Measurements from ENCODE around the gene TMPRSS11A. TPM values are rescaled to one million over a fixed set of nuclear protein-coding genes. Genes with fewer than 3 reads are reported as not detected.

TMPRSS11A gene
- total RNA-seq, 1 donor from 2014 or later, result not detected

- no peaks in the 10 kb centered on the region for H3K9me3 Mint-ChIP-seq
- no peaks in the 10 kb centered on the region for H3K9me3 ChIP-seq (ENCODE audit: low read depth)
- no peaks in the 10 kb centered on the region for H3K36me3 Mint-ChIP-seq
Observed at GRCh38 chr4:67897686-67898085, 65.6 kb downstream of the TMPRSS11A start.

DNA sequence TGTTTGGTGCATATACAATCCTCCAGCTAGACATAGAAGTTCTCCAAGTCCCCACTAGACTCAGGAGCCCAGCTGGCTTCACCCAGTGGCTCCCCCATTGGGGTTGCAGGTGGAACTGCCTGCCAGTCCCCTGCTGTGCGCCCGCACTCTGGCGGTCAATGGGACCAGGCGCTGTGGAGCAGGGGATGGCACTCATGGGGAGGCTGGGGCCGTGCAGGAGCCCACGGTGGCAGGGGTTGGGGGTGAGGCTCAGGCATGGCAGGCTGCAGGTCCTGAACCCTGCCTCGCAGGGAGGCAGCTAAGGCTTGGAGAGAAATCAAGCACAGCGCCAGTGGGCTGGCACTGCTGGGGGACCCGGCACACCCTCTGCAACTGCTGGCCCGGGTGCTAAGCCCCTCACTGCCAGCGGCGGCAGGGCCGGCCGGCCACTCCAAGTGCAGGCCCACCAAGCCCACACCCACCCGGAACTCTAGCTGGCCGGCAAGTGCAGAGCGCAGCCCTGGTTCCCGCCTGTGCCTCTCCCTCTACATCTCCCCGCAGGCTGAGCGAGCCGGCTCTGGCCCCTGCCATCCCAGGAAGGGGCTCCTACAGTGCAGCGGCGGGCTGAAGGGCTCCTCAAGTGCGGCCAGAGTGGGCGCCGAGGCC, 66.8 kb downstream of the TMPRSS11A start:
- DNase-seq (ENCODE audit: low spot score), result no peak
- H3K4me3 Mint-ChIP-seq, result no peak overlapping the region
- Histone ChIP-seq H3K36me3 (no peaks in the 10 kb centered on the region), H3K4me2 (no peak overlapping the region), H3K27ac (no peak overlapping the region), H3F3A (ENCODE audit: low read depth) (no peaks in the 10 kb centered on the region), H3K79me2 (ENCODE audit: low read depth) (no peaks in the 10 kb centered on the region), H2AFZ (replicated peaks) (no peak overlapping the region), H3K27me3 (no peaks in the 10 kb centered on the region), H3K4me3 (no peak overlapping the region), H3K9me3 (ENCODE audit: low read depth) (no peaks in the 10 kb centered on the region), H3K9ac (no peak overlapping the region), H4K20me1 (ENCODE audit: low read depth) (no peaks in the 10 kb centered on the region), H3K4me1 (no peaks in the 10 kb centered on the region)
- no peaks in the 10 kb centered on the region for H3K9me3 Mint-ChIP-seq
- H3K27me3 Mint-ChIP-seq (ENCODE audit: insufficient read depth, low read depth), result peaks cover 5% of the 10 kb centered on the region
- no peaks in the 10 kb centered on the region for H3K36me3 Mint-ChIP-seq
- H3K27ac Mint-ChIP-seq, result no peak overlapping the region
- no peak for TF ChIP-seq EZH2phosphoT487 (IDR thresholded peaks at IDR 0.05)
- no peak for TF ChIP-seq CTCF (IDR thresholded peaks at IDR 0.05)
- no peak for TF ChIP-seq EZH2 (IDR thresholded peaks at IDR 0.05)
- H3K4me1 Mint-ChIP-seq, result no peaks in the 10 kb centered on the region

More at GRCh38 chr4:67897686-67898085, 65.6 kb downstream of the TMPRSS11A start:
- no peak for DNase-seq (ENCODE audit: low spot score)
- Histone ChIP-seq H2AFZ (replicated peaks) (no peak overlapping the region), H3K4me2 (no peak overlapping the region), H3K36me3 (no peaks in the 10 kb centered on the region), H3K4me1 (no peaks in the 10 kb centered on the region), H3K4me3 (no peak overlapping the region), H3K27ac (no peak overlapping the region), H3K79me2 (ENCODE audit: low read depth) (no peaks in the 10 kb centered on the region), H3K9ac (no peak overlapping the region), H3F3A (ENCODE audit: low read depth) (no peaks in the 10 kb centered on the region), H4K20me1 (ENCODE audit: low read depth) (no peaks in the 10 kb centered on the region), H3K27me3 (no peaks in the 10 kb centered on the region)
- H3K27ac Mint-ChIP-seq, result no peak overlapping the region
- no peak for TF ChIP-seq CTCF (IDR thresholded peaks at IDR 0.05)
- H3K4me1 Mint-ChIP-seq, result no peaks in the 10 kb centered on the region
- H3K4me3 Mint-ChIP-seq, result no peak overlapping the region
- peaks cover 5% of the 10 kb centered on the region for H3K27me3 Mint-ChIP-seq (ENCODE audit: insufficient read depth, low read depth)

DNA sequence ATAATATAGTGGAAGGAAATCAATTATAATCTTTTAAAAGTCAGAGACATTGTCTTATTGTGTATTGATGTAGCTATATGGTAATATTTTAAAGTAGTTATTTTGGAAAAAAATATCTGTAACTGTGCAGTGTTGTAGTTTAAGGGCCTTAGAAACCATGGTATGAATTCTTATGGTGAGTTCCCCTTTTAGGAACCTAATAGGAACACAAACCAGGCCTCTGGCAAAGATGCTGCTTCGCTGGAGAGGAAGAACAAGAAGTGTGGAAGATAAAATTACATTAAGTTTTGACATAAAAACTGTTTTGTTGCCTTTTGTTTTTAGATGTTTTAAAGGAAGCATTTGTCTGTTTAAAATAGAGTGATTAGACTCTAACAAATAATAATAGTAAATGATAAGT, 68.6 kb downstream of the TMPRSS11A start:
- DNase-seq (ENCODE audit: low spot score), result no peak
- Histone ChIP-seq H3K27me3 (no peaks in the 10 kb centered on the region), H3K9me3 (ENCODE audit: low read depth) (no peaks in the 10 kb centered on the region), H3F3A (ENCODE audit: low read depth) (no peaks in the 10 kb centered on the region), H3K4me2 (no peak overlapping the region), H2AFZ (replicated peaks) (no peak overlapping the region), H4K20me1 (ENCODE audit: low read depth) (no peaks in the 10 kb centered on the region), H3K4me1 (no peaks in the 10 kb centered on the region), H3K4me3 (no peak overlapping the region), H3K36me3 (no peaks in the 10 kb centered on the region), H3K79me2 (ENCODE audit: low read depth) (no peaks in the 10 kb centered on the region), H3K27ac (no peak overlapping the region), H3K9ac (no peak overlapping the region)
- TF ChIP-seq EZH2 (IDR thresholded peaks at IDR 0.05) (no peak), CTCF (IDR thresholded peaks at IDR 0.05) (no peak), EZH2phosphoT487 (IDR thresholded peaks at IDR 0.05) (no peak)
- peaks cover 5% of the 10 kb centered on the region for H3K27me3 Mint-ChIP-seq (ENCODE audit: insufficient read depth, low read depth)
- no peak overlapping the region for H3K4me3 Mint-ChIP-seq
- H3K4me1 Mint-ChIP-seq, result no peaks in the 10 kb centered on the region
- H3K27ac Mint-ChIP-seq, result no peak overlapping the region
- H3K9me3 Mint-ChIP-seq, result no peaks in the 10 kb centered on the region
- H3K36me3 Mint-ChIP-seq, result no peaks in the 10 kb centered on the region

All from neural progenitor cell (in vitro differentiated cells).